22Rv1 (cell line): ENCODE data around the gene SVIL.

ENCODE experiments used
- ZFX ChIP-seq: fragments of 450-650 bp; IDR thresholded peaks from 2 replicates; pipeline ENCODE4 v1.6.1; 2017; ENCODE audit warnings: antibody characterized with exemption, borderline replicate concordance
- TF ChIP-seq, protein P1 (sequence below): fragments of 450-650 bp; IDR thresholded peaks from 2 replicates; pipeline ENCODE4 v1.5.1; 2017; ENCODE audit warnings: mild to moderate bottlenecking

DNA sequence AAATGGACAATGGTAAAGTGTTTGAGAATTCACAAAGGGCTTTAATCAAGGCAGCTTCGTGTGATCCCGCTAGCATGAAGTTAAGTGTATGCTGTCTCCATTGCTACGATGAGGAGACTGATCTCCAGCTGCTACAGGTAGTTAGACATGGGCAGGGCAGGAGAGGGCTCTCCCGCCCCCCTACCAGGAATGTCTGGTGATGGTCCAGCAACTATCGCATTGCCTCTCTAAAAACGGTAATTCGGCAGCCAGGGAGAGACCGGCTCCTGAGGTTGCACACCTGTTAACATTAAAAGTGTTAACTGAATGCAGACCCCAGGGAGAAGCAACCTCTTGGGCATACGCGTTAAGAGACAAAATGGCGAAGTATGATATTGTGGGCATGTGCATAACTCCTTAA lies 37.9 kb downstream of the SVIL start:
- TF ChIP-seq, protein P1, sequence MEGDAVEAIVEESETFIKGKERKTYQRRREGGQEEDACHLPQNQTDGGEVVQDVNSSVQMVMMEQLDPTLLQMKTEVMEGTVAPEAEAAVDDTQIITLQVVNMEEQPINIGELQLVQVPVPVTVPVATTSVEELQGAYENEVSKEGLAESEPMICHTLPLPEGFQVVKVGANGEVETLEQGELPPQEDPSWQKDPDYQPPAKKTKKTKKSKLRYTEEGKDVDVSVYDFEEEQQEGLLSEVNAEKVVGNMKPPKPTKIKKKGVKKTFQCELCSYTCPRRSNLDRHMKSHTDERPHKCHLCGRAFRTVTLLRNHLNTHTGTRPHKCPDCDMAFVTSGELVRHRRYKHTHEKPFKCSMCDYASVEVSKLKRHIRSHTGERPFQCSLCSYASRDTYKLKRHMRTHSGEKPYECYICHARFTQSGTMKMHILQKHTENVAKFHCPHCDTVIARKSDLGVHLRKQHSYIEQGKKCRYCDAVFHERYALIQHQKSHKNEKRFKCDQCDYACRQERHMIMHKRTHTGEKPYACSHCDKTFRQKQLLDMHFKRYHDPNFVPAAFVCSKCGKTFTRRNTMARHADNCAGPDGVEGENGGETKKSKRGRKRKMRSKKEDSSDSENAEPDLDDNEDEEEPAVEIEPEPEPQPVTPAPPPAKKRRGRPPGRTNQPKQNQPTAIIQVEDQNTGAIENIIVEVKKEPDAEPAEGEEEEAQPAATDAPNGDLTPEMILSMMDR: no peak
- no peak for TF ChIP-seq ZFX
